Dendritic cell treated with granulocyte-macrophage colony-stimulating factor and Interleukin-4, amounts not matched to agents 40 ng/mL and 50 ng/mL, for 4 days (primary cell): ENCODE results near the gene TBC1D23.
"Not testable (repeated sequence)": the region's sequence is repeated elsewhere in the genome, so short reads cannot be mapped to it uniquely, and the experiment has no call there.

Experiments
- H3K27ac Mint-ChIP-seq: one replicate; pipeline ENCODE4 v1.8.0; 2022; ENCODE audit warnings: mild to moderate bottlenecking, mixed read lengths
- H3K27me3 Mint-ChIP-seq: one replicate; pipeline ENCODE4 v1.8.0; 2022; ENCODE audit warnings: mild to moderate bottlenecking, mixed read lengths
- H3K36me3 Mint-ChIP-seq: one replicate; pipeline ENCODE4 v1.8.0; 2022; ENCODE audit warnings: low read depth, mixed read lengths
- H3K4me1 Mint-ChIP-seq: one replicate; pipeline ENCODE4 v1.8.0; 2022; ENCODE audit warnings: low read depth, mixed read lengths
- H3K4me3 Mint-ChIP-seq: one replicate; pipeline ENCODE4 v1.8.0; 2022; ENCODE audit warnings: mild to moderate bottlenecking, moderate library complexity, mixed read lengths
- H3K9me3 Mint-ChIP-seq: one replicate; pipeline ENCODE4 v1.8.0; 2022; ENCODE audit warnings: mixed read lengths
- intact Hi-C: fragments of 100-400 bp; cut with micrococcal nuclease; formaldehyde crosslinking; loops from one replicate; pipeline ENCODE4 v1.15.0; 2022

Gene TBC1D23

DNA sequence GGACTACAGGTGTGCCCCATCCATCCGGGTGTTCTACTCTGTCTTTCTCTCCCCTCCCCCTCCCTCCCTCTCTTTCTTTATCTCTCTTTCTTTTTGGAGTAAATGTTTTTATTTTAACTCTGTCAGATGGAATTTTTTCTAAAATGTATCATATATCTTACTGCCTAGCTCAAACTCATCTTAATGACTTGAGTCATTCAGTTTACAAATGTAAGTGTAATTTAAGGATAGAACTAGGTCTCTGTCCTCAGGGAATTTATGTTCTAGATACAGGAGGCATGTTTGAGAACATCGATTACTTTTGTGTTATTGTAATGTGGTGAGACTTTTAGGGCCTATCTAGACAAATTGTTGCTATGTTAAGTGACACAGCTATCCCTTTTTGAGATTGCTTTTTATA, 3.5 kb downstream of the TBC1D23 start:
- Mint-ChIP-seq H3K27ac (no peak overlapping the region), H3K4me3 (no peak overlapping the region), H3K9me3 (no peaks in the 10 kb centered on the region), H3K27me3 (no peaks in the 10 kb centered on the region), H3K36me3 (peaks cover 19% of the 10 kb centered on the region), H3K4me1 (peaks cover 43% of the 10 kb centered on the region)
- intact Hi-C loops = loop anchor here (5.0 kb wide), 2 partner anchors 367 to 1413 kb away; partner anchors contain the start of gene ZBTB11

DNA sequence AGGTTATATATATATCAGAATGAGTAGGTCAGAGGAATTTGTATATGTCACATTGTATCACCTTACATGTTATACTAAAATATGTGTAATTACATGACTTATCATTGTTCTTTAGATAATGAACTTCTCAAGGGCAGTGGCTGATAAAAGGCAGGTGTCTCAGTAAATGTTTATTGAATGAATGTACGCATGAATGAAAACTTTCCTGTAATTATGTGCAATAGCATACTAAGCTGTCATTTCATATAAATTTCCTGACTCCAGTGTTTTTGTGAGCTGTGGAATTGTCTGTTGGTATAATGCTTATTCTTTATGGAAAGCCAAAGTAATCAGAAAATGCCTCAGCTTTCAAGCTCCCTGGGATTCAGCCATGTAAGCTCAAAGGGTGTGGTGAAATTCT, 4.2 kb downstream of the TBC1D23 start:
- Mint-ChIP-seq H3K4me1 (peaks cover 42% of the 10 kb centered on the region), H3K36me3 (peaks cover 19% of the 10 kb centered on the region), H3K27ac (no peak overlapping the region), H3K9me3 (no peaks in the 10 kb centered on the region), H3K4me3 (no peak overlapping the region), H3K27me3 (no peaks in the 10 kb centered on the region)
- intact Hi-C loops = no loop called here

DNA sequence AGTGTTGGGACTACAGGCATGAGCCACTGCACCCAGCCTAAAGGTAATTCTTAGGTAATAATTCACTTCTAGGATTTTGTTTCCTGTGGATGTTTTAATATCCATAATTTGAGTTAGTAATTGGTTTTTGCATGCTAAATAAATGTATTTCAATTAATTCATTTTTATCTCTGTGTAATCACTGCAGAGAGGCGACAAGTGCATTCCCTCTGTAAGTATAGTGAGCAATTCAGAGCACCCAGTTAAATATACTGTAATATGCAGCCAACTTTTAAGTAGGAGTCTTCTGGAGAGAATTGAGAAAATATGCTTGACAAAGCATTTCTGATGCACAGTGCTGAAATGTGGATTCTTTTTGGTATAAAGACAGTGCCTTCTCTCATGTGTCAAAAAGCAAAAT, 5.7 kb downstream of the TBC1D23 start:
- H3K4me3 Mint-ChIP-seq = no peak overlapping the region
- no peaks in the 10 kb centered on the region for H3K27me3 Mint-ChIP-seq
- peaks cover 45% of the 10 kb centered on the region for H3K4me1 Mint-ChIP-seq
- H3K27ac Mint-ChIP-seq = no peak overlapping the region
- H3K36me3 Mint-ChIP-seq = peaks cover 11% of the 10 kb centered on the region
- intact Hi-C loops = no loop called here
- H3K9me3 Mint-ChIP-seq = no peaks in the 10 kb centered on the region

DNA sequence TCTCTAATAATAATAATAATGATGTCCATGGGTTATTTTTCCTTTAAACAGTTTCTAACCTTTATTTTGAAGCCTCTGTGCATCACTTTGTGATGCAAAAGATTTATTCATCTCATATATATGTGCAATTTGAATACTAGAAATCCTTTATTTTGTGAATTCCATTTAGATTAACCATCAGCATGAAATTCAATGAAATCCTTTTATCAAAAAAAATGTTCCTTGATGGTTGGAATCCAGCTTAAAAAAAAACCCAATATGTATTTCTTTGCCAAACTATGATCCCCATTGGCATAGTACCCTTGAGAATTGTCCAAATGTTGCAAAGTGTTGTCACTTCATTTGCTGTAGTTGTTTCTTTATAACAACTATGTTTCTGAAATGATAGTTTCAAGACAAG, 7.4 kb downstream of the TBC1D23 start:
- Mint-ChIP-seq H3K4me3 (no peak overlapping the region), H3K4me1 (peaks cover 45% of the 10 kb centered on the region), H3K27ac (no peak overlapping the region), H3K27me3 (no peaks in the 10 kb centered on the region), H3K9me3 (no peaks in the 10 kb centered on the region), H3K36me3 (peaks cover 5% of the 10 kb centered on the region)
- intact Hi-C loops = no loop called here

DNA sequence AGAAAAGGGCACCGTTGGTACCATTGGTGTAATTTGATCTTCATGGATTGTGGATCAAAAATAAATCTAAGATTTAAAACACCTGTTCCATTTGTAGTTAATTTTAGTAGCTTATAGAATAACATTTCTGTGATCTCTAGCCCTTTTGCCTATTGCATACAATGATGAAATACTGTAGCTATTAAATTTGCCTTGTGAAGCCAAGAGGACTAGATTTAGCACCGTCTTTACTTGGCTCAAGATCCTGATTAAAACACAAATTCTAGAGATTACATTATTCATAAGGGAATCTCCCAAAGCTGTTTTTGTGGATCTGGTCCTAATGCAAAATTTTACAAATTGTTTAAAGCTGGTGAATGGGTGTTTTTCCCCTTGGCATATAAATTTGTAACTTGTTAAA, 8.2 kb downstream of the TBC1D23 start:
- Mint-ChIP-seq H3K4me1 (peaks cover 42% of the 10 kb centered on the region), H3K4me3 (no peak overlapping the region), H3K36me3 (no peaks in the 10 kb centered on the region), H3K27me3 (no peaks in the 10 kb centered on the region), H3K9me3 (no peaks in the 10 kb centered on the region), H3K27ac (no peak overlapping the region)
- intact Hi-C loops = no loop called here

DNA sequence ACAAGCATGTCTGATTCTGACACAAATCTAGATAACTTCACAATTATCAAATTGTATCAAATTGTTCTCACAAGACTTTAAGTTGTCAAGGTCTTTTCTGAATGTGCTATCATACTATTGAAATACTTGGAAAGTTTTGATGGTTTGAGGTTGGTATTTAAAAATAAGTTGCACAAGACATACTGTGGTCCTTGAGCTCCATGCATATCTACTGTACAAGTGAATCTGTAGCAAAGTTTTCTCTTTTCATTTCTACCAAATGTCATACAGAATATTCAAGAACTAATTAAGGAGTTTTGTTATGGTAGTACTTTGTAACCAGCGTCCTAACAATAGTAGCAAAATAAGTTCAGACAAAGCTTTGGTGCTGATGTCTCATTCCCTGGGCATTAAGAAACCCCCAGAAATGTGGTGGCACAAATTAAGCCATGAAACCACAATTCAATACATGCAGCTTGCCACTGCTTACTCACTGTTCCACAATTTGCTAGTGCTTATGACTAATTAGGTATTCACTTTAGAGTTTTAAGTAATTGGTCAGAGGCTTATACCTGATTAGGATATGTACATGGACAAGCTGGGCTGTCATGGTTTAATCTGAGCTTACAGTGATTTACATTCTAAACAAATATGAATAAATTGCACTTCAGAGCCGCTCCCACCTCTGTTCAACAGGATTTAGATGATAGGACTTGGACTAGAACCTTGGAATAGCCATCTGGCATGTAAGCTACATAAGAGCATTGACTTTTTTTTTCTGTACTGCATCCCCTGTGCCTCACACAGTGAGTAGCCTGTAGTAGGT, 8.8 kb downstream of the TBC1D23 start:
- H3K27ac Mint-ChIP-seq = no peak overlapping the region
- H3K27me3 Mint-ChIP-seq = no peaks in the 10 kb centered on the region
- peaks cover under 1% of the 10 kb centered on the region for H3K36me3 Mint-ChIP-seq
- H3K4me1 Mint-ChIP-seq = peaks cover 40% of the 10 kb centered on the region
- H3K9me3 Mint-ChIP-seq = no peaks in the 10 kb centered on the region
- no peak overlapping the region for H3K4me3 Mint-ChIP-seq
- intact Hi-C loops = no loop called here

DNA sequence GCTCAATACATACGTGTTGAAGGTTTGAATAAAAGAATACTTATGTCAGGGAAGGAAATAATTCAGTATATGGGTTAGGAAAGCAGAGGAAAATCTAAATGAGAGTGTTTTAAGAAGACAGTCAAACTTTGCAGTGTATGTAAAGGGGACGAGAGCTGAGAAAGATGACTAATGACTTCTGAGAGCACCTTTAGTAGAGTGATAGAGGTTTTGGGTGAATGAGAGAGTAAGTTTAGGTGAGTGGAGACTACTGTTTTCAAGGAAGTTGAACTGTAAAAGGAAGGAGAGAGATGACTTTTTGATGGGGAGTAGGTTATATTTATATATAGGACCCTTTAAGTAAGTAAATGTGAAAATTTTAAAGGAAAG, 9.4 kb downstream of the TBC1D23 start:
- H3K27ac Mint-ChIP-seq = no peak overlapping the region
- intact Hi-C loops = no loop called here
- no peaks in the 10 kb centered on the region for H3K9me3 Mint-ChIP-seq
- H3K4me3 Mint-ChIP-seq = no peak overlapping the region
- peaks cover 5% of the 10 kb centered on the region for H3K36me3 Mint-ChIP-seq
- no peaks in the 10 kb centered on the region for H3K27me3 Mint-ChIP-seq
- H3K4me1 Mint-ChIP-seq = peaks cover 44% of the 10 kb centered on the region

DNA sequence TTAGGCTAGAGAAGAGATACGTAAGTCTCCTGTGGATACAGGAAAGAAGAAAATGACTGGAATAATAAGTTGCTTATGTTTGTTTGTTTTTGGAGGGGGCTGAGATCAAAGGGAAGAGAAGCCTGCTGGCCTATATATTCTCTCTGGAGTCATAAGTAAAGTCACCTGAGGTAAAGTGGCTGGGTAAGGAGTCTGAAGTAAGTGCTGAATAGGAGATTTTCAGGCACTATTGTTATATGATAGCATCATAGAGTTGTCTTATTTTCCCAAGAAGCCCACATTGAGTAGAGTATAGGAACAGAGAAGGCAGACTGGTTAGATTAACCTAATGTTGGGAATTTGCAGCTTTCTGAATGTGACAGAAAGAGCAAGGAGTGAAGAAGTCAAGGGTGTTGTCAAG, 10.7 kb downstream of the TBC1D23 start:
- Mint-ChIP-seq H3K27me3 (no peaks in the 10 kb centered on the region), H3K36me3 (peaks cover 5% of the 10 kb centered on the region), H3K4me1 (peaks cover 45% of the 10 kb centered on the region), H3K27ac (peak overlapping the region; percentile 0), H3K9me3 (no peaks in the 10 kb centered on the region), H3K4me3 (no peak overlapping the region)
- intact Hi-C loops = no loop called here

DNA sequence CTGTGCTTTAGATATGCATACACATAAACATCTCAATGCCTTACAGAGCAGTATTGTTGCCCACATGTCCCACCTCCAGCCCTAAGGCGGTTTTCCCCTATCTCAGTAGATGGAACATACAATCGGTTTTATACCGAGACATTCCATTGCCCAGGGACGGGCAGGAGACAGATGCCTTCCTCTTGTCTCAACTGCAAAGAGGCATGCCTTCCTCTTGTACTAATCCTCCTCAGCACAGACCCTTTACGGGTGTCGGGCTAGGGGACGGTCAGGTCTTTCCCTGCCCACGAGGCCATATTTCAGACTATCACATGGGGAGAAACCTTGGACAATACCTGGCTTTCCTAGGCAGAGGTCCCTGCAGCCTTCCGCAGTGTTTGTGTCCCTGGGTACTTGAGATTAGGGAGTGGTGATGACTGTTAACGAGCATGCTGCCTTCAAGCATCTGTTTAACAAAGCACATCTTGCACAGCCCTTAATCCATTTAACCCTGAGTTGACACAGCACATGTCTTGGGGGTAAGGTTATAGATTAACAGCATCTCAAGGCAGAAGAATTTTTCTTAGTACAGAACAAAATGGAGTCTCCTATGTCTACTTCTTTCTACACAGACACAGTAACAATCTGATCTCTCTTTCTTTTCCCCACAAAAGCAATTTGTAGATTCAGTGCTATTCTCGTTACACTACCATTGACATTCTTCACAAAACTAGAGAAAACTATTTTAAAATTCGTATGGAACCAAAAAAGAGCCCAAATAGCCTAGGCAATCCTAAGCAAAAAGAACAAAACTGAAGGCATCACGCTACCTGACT, 12.2 kb downstream of the TBC1D23 start:
- intact Hi-C loops, H3K36me3 Mint-ChIP-seq, H3K27ac Mint-ChIP-seq, H3K9me3 Mint-ChIP-seq, H3K4me3 Mint-ChIP-seq, H3K27me3 Mint-ChIP-seq: not testable (repeated sequence)
- H3K4me1 Mint-ChIP-seq = peaks cover 45% of the 10 kb centered on the region

DNA sequence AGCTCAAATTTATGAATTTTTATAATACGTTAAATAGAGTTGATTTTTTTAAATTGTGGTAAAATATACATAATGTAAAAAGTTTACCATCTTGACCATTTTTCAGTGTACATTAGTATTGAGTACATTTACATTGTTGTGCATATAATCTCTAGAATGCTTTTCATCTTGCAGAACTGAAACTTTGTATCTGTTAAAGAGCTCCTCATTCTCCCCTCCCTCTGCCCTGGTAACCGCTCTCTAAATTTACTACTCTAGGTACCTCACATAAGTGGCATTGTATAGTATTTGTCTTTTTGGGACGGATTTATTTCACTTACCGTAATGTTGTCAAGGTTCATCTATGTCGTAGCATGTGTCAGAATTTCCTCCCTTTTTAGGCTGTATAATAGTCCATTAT, 13.6 kb downstream of the TBC1D23 start:
- Mint-ChIP-seq H3K36me3 (peaks cover 5% of the 10 kb centered on the region), H3K9me3 (no peaks in the 10 kb centered on the region), H3K4me3 (no peak overlapping the region), H3K27me3 (no peaks in the 10 kb centered on the region), H3K4me1 (peaks cover 50% of the 10 kb centered on the region), H3K27ac (no peak overlapping the region)
- intact Hi-C loops = no loop called here

DNA sequence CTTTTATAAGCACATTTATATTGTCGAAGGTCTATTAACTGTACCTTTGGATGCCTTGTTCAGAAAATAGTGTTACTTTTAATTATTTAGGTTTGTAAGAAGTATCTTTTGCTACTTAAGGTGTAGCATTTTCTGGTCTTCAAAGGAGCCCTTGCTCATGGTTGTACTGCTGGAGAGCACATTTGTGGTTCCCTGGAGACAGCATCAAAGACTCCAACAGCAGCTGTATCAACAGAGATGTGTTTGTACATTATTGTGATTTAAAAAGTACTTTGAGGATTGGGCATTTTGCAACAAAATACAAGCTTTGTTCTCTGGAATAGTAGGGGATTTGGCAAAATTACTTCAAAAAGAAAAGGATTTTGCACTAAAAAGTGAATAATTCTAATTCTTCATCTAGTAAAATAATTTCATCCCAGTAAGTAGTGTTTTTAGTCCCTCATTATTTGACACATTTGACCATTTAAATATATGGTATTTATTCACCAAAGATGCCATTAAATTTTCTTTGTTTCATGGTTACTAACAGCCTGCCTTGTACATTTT, 16.5 kb downstream of the TBC1D23 start:
- H3K9me3 Mint-ChIP-seq = no peaks in the 10 kb centered on the region
- no peaks in the 10 kb centered on the region for H3K27me3 Mint-ChIP-seq
- no peak overlapping the region for H3K27ac Mint-ChIP-seq
- H3K4me3 Mint-ChIP-seq = no peak overlapping the region
- peaks cover 20% of the 10 kb centered on the region for H3K36me3 Mint-ChIP-seq
- H3K4me1 Mint-ChIP-seq = peaks cover 28% of the 10 kb centered on the region
- intact Hi-C loops = no loop called here

DNA sequence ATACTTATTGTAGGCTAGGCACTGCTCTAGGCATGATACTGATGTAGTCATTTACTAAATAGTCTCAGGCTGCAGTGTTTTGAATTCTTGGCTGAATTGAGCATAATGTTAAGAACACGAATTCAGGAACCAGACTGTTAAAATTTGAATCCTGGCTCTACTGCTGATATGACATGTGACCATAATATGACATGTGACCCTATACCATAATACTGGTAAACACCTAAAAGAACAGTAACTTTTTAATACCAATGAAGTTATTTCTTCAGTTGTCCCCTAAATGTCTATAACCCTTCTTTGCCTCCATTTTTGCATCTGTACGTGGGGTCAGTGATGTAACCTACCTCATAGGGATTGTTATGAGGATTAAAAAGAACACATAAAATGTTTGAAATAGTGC, 18.1 kb downstream of the TBC1D23 start:
- H3K27ac Mint-ChIP-seq = no peak overlapping the region
- H3K4me1 Mint-ChIP-seq = peaks cover 16% of the 10 kb centered on the region
- intact Hi-C loops = no loop called here
- no peaks in the 10 kb centered on the region for H3K27me3 Mint-ChIP-seq
- H3K4me3 Mint-ChIP-seq = no peak overlapping the region
- H3K9me3 Mint-ChIP-seq = no peaks in the 10 kb centered on the region
- H3K36me3 Mint-ChIP-seq = peaks cover 25% of the 10 kb centered on the region

DNA sequence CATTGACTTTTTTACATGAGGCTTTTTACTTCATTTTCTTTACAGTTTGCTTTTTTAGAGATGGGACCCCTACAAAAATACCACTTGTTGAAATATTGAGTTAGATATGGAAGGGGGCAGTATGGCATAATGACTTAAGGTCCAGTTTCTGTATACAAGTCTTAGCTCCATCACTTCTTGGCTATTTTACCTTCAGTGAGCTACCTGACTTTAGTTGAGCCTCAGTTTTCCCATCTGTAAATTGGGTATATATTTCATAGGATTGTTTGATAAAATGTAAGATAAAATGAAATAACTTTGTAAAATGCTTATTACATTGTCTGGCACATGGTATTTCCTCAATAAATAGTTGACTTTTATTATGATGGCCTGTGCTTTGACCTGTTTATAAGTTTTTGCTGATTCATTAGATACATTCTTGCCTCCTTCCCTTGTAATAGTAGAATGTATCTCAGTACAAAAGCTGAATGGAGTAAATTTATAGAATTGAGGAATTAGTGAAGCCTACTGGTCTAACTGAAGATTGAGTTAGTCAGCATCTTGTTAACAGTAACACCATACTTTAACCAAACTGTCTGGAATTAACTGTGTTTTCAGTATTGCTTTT, 27.6 kb downstream of the TBC1D23 start:
- H3K9me3 Mint-ChIP-seq = no peaks in the 10 kb centered on the region
- H3K4me1 Mint-ChIP-seq = peaks cover 8% of the 10 kb centered on the region
- peaks cover 64% of the 10 kb centered on the region for H3K36me3 Mint-ChIP-seq
- H3K4me3 Mint-ChIP-seq = no peak overlapping the region
- no peak overlapping the region for H3K27ac Mint-ChIP-seq
- intact Hi-C loops = no loop called here
- no peaks in the 10 kb centered on the region for H3K27me3 Mint-ChIP-seq

DNA sequence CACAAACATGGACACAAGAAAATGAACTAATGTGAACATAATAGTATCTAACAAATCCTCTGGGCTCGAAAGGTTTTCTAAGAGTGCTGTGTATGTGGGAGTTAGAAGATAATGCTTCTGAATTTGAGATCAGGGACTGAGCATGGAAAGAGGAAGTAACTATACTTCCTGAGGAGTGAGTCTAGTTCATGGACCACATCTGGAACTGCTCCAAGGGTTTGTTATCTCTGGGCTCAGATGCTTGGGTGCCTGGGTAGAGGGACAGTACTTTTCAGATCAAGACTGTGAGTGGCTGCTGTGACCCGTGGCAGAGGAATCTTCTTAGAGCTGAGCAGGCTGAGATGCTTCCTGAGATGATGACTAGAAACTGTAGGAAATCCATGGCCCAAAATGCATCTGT, 28.5 kb downstream of the TBC1D23 start:
- Mint-ChIP-seq H3K9me3 (no peaks in the 10 kb centered on the region), H3K4me1 (peaks cover 8% of the 10 kb centered on the region), H3K36me3 (peaks cover 64% of the 10 kb centered on the region), H3K4me3 (no peak overlapping the region), H3K27me3 (no peaks in the 10 kb centered on the region), H3K27ac (no peak overlapping the region)
- intact Hi-C loops = no loop called here
